Measurements from ENCODE around the gene LRFN5.

LRFN5 gene

DNA sequence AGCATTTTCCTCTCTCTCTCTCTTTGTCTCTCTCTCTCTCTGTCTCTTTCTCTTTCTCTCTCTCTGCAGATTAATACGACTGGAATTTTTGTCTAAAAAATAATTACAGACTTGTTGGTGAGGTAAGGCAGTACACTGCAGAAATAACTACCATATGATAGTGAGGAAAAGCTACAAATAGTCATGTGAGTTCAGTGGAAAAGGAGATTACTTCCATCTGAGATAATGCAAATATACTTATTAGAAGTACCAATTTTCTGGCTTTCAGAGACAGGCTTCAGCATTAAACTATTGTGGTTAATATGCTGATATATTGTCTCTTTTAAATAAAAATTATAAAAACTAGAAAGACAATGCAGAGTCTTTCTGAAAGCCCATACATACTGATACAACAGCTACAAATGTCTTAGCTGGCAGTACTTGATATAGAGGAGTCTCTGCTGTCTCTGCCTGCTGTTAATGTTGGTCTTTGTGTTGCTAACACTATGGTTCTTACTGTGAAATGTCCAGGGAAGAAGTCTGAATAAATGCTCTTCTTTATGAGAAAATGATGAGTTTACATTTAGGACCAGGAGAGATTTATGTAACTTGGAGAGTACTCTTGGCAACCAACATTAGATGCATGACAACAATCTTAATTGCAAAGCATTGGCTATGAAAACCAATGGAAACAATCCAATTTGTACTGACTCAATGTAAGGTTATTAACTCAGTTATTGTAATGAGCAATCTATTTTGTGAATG lies 167.0 kb downstream of the LRFN5 start:
- FAIRE-seq, result no peak
- no peak for DNase-seq (ENCODE audit: low spot score)

DNA sequence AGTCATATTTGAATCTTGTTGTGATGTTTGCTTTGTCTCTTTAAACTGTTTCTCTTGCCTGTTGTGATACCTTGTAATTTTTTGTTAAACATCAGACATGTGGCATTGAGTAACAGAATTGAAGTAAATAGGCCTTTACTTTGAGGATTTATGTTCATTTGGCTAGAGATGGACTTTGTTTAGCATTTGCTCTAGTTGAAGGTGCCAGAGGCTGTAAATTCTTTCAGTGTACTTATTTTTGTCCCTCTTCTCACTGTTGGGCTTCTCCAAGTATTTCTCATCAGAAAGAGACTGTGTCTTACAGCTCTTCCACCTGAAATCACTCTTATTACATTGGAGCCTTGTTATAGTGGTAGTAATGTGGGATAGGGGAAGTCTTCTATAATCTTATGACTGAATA lies 175.8 kb downstream of the LRFN5 start:
- DNase-seq (ENCODE audit: low spot score) (no peak), FAIRE-seq (no peak)

- no peak for FAIRE-seq
Measured at GRCh38 chr14:41783403-41783802, 176.7 kb downstream of the LRFN5 start.

DNA sequence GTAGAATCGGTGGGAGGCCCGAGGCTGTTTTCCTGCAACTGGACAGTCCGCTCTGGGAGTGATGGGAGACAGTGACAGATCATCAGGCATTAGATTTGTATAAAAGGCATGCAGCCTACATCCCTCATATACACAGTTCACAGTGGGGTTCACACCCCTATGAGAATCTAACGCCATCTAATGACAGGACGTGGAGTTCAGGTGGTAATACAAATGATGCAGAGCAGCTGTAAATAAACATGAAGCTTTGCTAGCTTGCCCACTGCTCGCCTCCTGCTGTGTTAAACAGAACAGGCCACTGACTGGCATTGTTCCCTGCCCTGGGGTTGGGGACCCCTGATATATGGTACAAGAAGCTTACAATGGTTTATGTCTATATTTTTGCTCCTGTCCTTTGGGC lies 179.0 kb downstream of the LRFN5 start:
- no peak for FAIRE-seq
- no peak for DNase-seq (ENCODE audit: low spot score)

More at GRCh38 chr14:41783403-41783802, 176.7 kb downstream of the LRFN5 start:
- no peak for DNase-seq (ENCODE audit: low spot score)

- DNase-seq (ENCODE audit: low spot score) (no peak), FAIRE-seq (no peak)
Measured at GRCh38 chr14:41799817-41800216, 193.1 kb downstream of the LRFN5 start.

- FAIRE-seq, result no peak
Measured at GRCh38 chr14:41805633-41806032, 199.0 kb downstream of the LRFN5 start.

DNA sequence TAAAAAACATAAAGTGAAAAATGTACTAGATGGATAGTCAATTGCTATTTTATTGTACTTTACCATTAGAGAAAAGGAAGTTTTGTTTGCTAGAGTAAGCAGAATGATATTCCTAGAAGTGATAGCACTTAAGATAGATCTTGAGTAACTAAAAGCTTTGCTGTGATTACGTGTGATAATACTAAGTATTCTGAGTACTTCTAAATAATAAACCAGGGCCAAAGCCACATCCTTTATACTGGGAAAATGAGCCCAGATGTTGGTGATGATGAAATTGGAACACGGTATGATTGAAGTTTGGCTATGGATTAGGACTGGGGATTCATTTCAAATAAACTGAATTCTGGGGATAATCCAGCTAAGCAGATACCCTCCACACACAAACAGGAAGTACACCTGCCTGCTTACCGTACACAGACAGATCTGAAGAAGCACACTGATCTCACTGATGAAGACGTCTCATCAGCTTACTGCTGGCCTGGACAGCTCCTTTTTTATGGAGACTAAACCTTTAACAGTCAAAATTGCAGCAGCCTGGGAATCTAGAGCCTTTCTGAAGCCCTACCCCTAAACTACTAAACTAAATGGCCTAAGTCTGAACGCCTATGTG lies 199.8 kb downstream of the LRFN5 start:
- no peak for FAIRE-seq
- DNase-seq (ENCODE audit: low spot score), result no peak

More at GRCh38 chr14:41805633-41806032, 199.0 kb downstream of the LRFN5 start:
- DNase-seq (ENCODE audit: low spot score), result no peak

- no peak for FAIRE-seq
Measured at GRCh38 chr14:41810362-41810761, 203.7 kb downstream of the LRFN5 start.

DNA sequence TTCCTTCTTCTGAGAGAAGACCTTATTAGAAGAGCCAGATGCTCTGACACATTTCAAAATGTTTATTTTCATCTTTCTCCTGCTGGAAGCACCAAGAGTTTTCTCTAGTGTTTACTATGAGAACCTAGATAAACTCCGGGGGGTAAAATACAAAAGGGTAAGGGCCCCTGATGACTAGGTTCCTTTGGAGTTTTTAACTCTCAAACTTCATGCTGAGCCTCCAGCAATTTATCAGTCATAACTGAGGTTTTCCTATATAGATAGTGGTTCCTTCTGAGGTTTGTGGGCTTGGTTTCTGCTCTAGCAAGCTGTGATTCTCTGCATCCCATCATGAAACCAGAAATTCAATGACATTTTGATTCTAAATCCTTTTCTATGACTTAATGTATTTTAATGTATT lies 210.9 kb downstream of the LRFN5 start:
- DNase-seq (ENCODE audit: low spot score) (no peak), FAIRE-seq (no peak)

More at GRCh38 chr14:41810362-41810761, 203.7 kb downstream of the LRFN5 start:
- DNase-seq (ENCODE audit: low spot score), result no peak

- DNase-seq (ENCODE audit: low spot score) (no peak), FAIRE-seq (no peak)
Measured at GRCh38 chr14:41824441-41824840, 217.8 kb downstream of the LRFN5 start.

DNA sequence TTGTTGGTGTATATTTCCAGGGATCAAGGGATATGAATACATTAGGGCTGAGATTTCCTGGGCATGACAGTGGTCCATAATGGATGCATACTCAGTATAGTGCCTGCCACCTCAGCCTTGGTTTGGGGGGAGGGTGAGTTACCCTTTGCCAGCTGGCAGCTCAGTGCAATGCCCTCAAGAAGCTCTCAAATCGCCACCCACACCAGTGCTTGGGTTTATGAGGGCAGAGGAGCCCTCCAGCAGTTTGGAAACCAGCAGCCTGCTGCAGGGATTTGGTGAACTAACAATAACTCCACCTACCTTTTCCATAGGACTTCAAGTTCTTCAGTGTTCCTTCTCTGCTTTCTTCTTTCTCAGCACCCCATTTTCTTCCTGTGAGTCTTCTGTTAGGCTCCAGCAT lies 218.9 kb downstream of the LRFN5 start:
- DNase-seq (ENCODE audit: low spot score) (no peak), FAIRE-seq (no peak)

- FAIRE-seq, result no peak
- DNase-seq (ENCODE audit: low spot score), result no peak
Measured at GRCh38 chr14:41830714-41831406, 224.2 kb downstream of the LRFN5 start.

- DNase-seq (ENCODE audit: low spot score), result no peak
- FAIRE-seq, result no peak
Measured at GRCh38 chr14:41839661-41840060, 233.0 kb downstream of the LRFN5 start.

DNA sequence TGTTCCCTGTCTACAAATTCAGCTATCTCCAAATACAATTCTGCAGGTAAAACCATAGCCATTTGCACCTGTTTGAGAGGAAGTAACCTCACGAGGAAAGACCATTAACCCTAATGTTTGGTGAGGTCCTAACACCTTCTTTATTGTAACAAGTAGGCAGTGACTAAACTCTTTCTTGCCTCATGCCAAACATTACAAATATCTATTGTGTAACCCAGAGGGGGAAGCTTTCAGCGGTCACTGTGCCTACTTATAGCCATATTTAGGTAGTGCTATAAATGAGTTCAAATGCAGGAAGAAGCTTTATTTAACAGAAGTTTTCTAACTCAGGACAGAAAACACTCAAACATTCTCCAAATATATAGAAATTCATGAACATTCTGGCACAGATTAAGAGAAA lies 252.7 kb downstream of the LRFN5 start:
- DNase-seq (ENCODE audit: low spot score) (no peak), FAIRE-seq (no peak)

DNA sequence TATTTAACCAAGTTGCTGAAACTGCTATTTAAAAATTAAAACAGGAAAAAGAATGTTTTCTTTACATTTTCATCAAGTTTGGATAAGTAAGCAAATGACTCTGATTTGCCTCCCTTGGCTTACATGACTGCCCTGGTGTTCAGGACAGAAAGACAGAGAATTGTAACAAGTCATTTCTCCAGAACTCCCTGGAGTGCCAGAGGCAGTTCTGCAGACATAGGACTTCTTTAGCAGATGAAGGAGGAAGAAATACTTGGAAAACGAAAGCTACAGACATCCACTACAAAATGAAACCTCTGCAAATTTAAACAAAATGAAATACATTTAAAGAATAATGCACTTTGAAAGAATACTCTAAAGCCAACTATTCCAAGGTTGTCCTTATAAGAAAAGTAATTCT lies 253.9 kb downstream of the LRFN5 start:
- DNase-seq (ENCODE audit: low spot score) (no peak), FAIRE-seq (no peak)

GRCh38 chr14:41865894-41866293 lies 259.2 kb downstream of the LRFN5 start:
- FAIRE-seq, result no peak
- DNase-seq (ENCODE audit: low spot score), result no peak

- no peak for FAIRE-seq
Measured at GRCh38 chr14:41868396-41868795, 261.7 kb downstream of the LRFN5 start.

DNA sequence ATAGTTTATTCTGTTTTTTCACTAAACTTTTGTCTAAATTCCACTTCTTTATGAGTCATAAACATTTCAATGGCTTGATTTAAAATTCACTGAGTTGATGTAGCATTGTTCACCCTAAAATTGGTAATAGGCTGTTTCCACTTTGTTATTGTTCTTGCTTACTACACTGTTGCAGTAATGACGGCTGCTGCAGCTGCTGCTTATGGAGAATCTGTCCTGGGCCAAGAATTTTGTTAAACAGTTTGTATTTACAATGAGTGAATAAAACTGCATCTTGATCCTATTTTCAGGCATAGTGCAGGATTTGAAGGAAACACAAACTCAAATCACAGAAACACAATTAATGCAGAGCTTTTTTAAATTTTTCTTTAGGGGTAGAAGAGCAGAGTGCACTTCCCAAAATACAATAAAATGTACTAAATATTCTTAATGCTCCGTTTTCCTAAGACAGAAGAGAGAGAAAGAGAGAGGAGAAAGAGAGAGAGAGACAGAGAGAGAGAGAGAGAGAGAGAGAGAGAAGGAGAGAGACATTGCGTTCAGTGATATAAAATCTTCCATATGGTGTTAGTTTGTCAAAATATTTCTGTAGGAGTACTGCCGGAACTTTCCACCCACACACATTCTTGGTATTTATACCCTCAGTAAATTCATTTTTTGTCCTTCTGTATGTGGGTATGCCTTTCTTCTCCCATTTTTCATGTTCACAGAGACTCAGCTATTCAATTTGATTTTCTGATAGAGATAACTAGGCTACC lies 266.4 kb downstream of the LRFN5 start:
- DNase-seq (ENCODE audit: low spot score) (no peak), FAIRE-seq (no peak)

More at GRCh38 chr14:41868396-41868795, 261.7 kb downstream of the LRFN5 start:
- DNase-seq (ENCODE audit: low spot score), result no peak

GRCh38 chr14:41873686-41874317 lies 267.1 kb downstream of the LRFN5 start:
- peak; percentile 2 for DNase-seq (ENCODE audit: low spot score)
- FAIRE-seq, result no peak

- FAIRE-seq (no peak), DNase-seq (ENCODE audit: low spot score) (no peak)
Measured at GRCh38 chr14:41875116-41875515, 268.4 kb downstream of the LRFN5 start.

GRCh38 chr14:41878321-41878720 lies 271.6 kb downstream of the LRFN5 start:
- FAIRE-seq (no peak), DNase-seq (ENCODE audit: low spot score) (no peak)

Data from urothelium cell line (cell line).